Measurements from ENCODE around the gene NLK. TPM values are rescaled to one million over a fixed set of nuclear protein-coding genes. Genes with fewer than 3 reads are reported as not detected.
A peak's percentile ranks its signal among the peaks of the same experiment; 100 is the strongest.

The NLK gene
- total RNA-seq, 1 donor from 2014 or later = 30.6 TPM

DNA sequence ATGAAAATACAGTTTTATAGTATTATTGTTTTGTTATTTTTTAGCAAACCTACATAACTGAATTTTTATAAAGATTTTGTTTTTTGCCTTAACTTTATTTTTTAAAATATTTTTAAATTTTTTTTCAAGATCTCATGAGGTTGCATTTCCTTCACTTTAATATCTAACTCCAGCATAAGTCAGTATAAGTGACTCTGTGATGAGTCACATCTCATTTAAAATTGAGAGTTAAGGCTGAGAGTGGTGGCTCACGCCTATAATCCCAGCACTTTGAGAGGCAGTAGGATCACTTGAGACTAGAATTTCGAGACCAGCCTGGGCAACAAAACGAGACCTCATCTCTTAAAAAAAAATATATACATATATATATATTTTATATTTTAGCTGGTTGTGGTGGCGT, 44.0 kb downstream of the NLK start:
- H3K4me2 ChIP-seq (ENCODE audit: low read length) = no peak overlapping the region
- H3K27ac ChIP-seq (ENCODE audit: low read depth, low read length) = no peak overlapping the region
- H3K4me3 Mint-ChIP-seq (ENCODE audit: unreplicated experiment) = no peak overlapping the region
- H3K36me3 ChIP-seq (ENCODE audit: insufficient read depth, low read length) = no peaks in the 10 kb centered on the region
- no peak overlapping the region for H3K4me3 ChIP-seq (ENCODE audit: insufficient read depth, low read depth, low read length)
- no peaks in the 10 kb centered on the region for H3K27me3 Mint-ChIP-seq (ENCODE audit: low read depth, unreplicated experiment)
- peaks cover 7% of the 10 kb centered on the region for H3K4me1 Mint-ChIP-seq (ENCODE audit: low read depth, unreplicated experiment)
- H3K36me3 Mint-ChIP-seq (ENCODE audit: low read depth, unreplicated experiment) = no peaks in the 10 kb centered on the region
- no peaks in the 10 kb centered on the region for H3K9me3 ChIP-seq (ENCODE audit: insufficient read depth, low read depth, low read length)
- H4K20me1 ChIP-seq (ENCODE audit: insufficient read depth, low read length) = peaks cover 76% of the 10 kb centered on the region
- H2AFZ ChIP-seq (ENCODE audit: low read depth, low read length) = no peak overlapping the region
- H3K9me3 Mint-ChIP-seq (ENCODE audit: unreplicated experiment) = no peaks in the 10 kb centered on the region
- TF ChIP-seq EZH2 (IDR thresholded peaks at IDR 0.05; ENCODE audit: insufficient read depth, low read length) = no peak
- TF ChIP-seq, protein P1, sequence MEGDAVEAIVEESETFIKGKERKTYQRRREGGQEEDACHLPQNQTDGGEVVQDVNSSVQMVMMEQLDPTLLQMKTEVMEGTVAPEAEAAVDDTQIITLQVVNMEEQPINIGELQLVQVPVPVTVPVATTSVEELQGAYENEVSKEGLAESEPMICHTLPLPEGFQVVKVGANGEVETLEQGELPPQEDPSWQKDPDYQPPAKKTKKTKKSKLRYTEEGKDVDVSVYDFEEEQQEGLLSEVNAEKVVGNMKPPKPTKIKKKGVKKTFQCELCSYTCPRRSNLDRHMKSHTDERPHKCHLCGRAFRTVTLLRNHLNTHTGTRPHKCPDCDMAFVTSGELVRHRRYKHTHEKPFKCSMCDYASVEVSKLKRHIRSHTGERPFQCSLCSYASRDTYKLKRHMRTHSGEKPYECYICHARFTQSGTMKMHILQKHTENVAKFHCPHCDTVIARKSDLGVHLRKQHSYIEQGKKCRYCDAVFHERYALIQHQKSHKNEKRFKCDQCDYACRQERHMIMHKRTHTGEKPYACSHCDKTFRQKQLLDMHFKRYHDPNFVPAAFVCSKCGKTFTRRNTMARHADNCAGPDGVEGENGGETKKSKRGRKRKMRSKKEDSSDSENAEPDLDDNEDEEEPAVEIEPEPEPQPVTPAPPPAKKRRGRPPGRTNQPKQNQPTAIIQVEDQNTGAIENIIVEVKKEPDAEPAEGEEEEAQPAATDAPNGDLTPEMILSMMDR (IDR thresholded peaks at IDR 0.05; ENCODE audit: insufficient read depth, low read depth, low read length) = no peak
- DNase-seq (ENCODE audit: low read depth) (peak; percentile 14), FAIRE-seq (no peak)
- no peaks in the 10 kb centered on the region for H3K4me1 ChIP-seq (ENCODE audit: insufficient read depth, low read length)
- no peaks in the 10 kb centered on the region for H3K27me3 ChIP-seq (ENCODE audit: insufficient read depth, low read length)
- no peak overlapping the region for H3K9ac ChIP-seq (ENCODE audit: low read length)
- H3K79me2 ChIP-seq (ENCODE audit: insufficient read depth, low read length) = peaks cover 97% of the 10 kb centered on the region
- no peak overlapping the region for H3K27ac Mint-ChIP-seq (ENCODE audit: unreplicated experiment)

DNA sequence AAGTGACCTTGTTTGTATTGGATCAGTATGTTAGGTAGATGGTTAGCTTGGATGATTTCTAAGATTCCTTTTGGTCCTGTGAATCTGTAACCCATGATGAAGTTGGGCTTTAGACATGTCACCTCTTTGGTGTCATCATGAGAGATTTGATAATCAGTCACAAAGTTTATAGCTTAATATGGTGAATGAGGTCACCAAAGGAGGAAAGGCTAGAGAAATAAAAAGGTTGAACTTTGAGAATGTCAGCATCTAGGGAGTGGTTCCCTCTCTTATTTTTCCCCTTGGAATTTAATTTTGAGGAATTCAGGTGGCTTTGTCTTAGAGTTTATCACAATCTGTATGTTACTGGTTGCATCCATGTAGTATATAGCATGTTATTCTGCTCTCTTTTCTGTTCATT, 45.3 kb downstream of the NLK start:
- H4K20me1 ChIP-seq (ENCODE audit: insufficient read depth, low read length) = peaks cover 73% of the 10 kb centered on the region
- no peak overlapping the region for H3K9ac ChIP-seq (ENCODE audit: low read length)
- no peaks in the 10 kb centered on the region for H3K9me3 Mint-ChIP-seq (ENCODE audit: unreplicated experiment)
- H3K9me3 ChIP-seq (ENCODE audit: insufficient read depth, low read depth, low read length) = no peaks in the 10 kb centered on the region
- H3K4me2 ChIP-seq (ENCODE audit: low read length) = no peak overlapping the region
- H3K4me3 ChIP-seq (ENCODE audit: insufficient read depth, low read depth, low read length) = no peak overlapping the region
- H3K79me2 ChIP-seq (ENCODE audit: insufficient read depth, low read length) = peaks cover 95% of the 10 kb centered on the region
- H3K36me3 Mint-ChIP-seq (ENCODE audit: low read depth, unreplicated experiment) = no peaks in the 10 kb centered on the region
- H3K4me3 Mint-ChIP-seq (ENCODE audit: unreplicated experiment) = no peak overlapping the region
- no peaks in the 10 kb centered on the region for H3K27me3 ChIP-seq (ENCODE audit: insufficient read depth, low read length)
- peaks cover 14% of the 10 kb centered on the region for H3K4me1 Mint-ChIP-seq (ENCODE audit: low read depth, unreplicated experiment)
- TF ChIP-seq, protein P1 (IDR thresholded peaks at IDR 0.05; ENCODE audit: insufficient read depth, low read depth, low read length) = no peak
- TF ChIP-seq EZH2 (IDR thresholded peaks at IDR 0.05; ENCODE audit: insufficient read depth, low read length) = no peak
- H3K36me3 ChIP-seq (ENCODE audit: insufficient read depth, low read length) = no peaks in the 10 kb centered on the region
- no peak for FAIRE-seq
- no peaks in the 10 kb centered on the region for H3K4me1 ChIP-seq (ENCODE audit: insufficient read depth, low read length)
- no peak overlapping the region for H3K27ac ChIP-seq (ENCODE audit: low read depth, low read length)
- H3K27me3 Mint-ChIP-seq (ENCODE audit: low read depth, unreplicated experiment) = no peaks in the 10 kb centered on the region
- H3K27ac Mint-ChIP-seq (ENCODE audit: unreplicated experiment) = no peak overlapping the region
- H2AFZ ChIP-seq (ENCODE audit: low read depth, low read length) = no peak overlapping the region
- DNase-seq (ENCODE audit: low read depth) = no peak

DNA sequence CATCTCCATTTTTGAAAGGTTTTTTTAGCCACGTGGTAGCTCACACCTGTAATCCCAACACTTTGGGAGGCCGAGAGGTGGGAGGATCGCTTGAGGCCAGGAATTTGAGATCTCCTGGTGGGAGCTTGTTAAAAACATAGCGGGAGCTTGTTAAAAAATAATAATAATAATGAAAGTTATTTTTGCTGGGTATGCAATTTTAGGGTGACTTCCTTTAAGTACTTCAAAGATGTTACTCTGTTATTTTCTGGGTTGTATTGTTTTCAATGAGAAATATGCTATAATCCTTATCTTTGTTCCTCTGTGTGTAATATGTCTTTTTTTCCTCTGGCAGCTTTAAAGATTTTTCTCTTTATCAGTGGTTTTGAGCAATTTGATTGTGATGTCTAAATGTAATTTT, 48.1 kb downstream of the NLK start:
- no peak overlapping the region for H3K4me3 Mint-ChIP-seq (ENCODE audit: unreplicated experiment)
- TF ChIP-seq EZH2 (IDR thresholded peaks at IDR 0.05; ENCODE audit: insufficient read depth, low read length) = no peak
- TF ChIP-seq, protein P1 (IDR thresholded peaks at IDR 0.05; ENCODE audit: insufficient read depth, low read depth, low read length) = no peak
- Histone ChIP-seq H2AFZ (ENCODE audit: low read depth, low read length) (no peak overlapping the region), H3K27ac (ENCODE audit: low read depth, low read length) (no peak overlapping the region), H4K20me1 (ENCODE audit: insufficient read depth, low read length) (peaks cover 71% of the 10 kb centered on the region), H3K79me2 (ENCODE audit: insufficient read depth, low read length) (peaks cover 95% of the 10 kb centered on the region), H3K9me3 (ENCODE audit: insufficient read depth, low read depth, low read length) (no peaks in the 10 kb centered on the region), H3K36me3 (ENCODE audit: insufficient read depth, low read length) (no peaks in the 10 kb centered on the region), H3K27me3 (ENCODE audit: insufficient read depth, low read length) (no peaks in the 10 kb centered on the region), H3K4me2 (ENCODE audit: low read length) (no peak overlapping the region), H3K9ac (ENCODE audit: low read length) (no peak overlapping the region), H3K4me3 (ENCODE audit: insufficient read depth, low read depth, low read length) (no peak overlapping the region), H3K4me1 (ENCODE audit: insufficient read depth, low read length) (no peaks in the 10 kb centered on the region)
- H3K27me3 Mint-ChIP-seq (ENCODE audit: low read depth, unreplicated experiment) = no peaks in the 10 kb centered on the region
- H3K27ac Mint-ChIP-seq (ENCODE audit: unreplicated experiment) = no peak overlapping the region
- H3K9me3 Mint-ChIP-seq (ENCODE audit: unreplicated experiment) = no peaks in the 10 kb centered on the region
- no peak for DNase-seq (ENCODE audit: low read depth)
- FAIRE-seq = no peak
- H3K4me1 Mint-ChIP-seq (ENCODE audit: low read depth, unreplicated experiment) = peaks cover 14% of the 10 kb centered on the region
- H3K36me3 Mint-ChIP-seq (ENCODE audit: low read depth, unreplicated experiment) = no peaks in the 10 kb centered on the region

All from astrocyte (in vitro differentiated cells and primary cell).